PC-3 (cell line): Measurements from ENCODE around the gene DLGAP1. TPM values are rescaled to one million over a fixed set of nuclear protein-coding genes. Genes with fewer than 3 reads are reported as not detected.

Source experiments
- ATAC-seq: fragments of 200-7000 bp; cut with Tn5 transposase; 2 replicates; pipeline ENCODE4 v1.9.1; 2020; ENCODE audit warnings: mild to moderate bottlenecking, moderate library complexity
- BruUV-seq: library from RNA; stranded (reverse); fragments of 400-500 nt; replicated peaks from 2 replicates; lab custom pipeline; 2021; lab: Mats Ljungman, UMichigan
- CTCF ChIA-PET: fragments of 300-600 bp; sonication (Branson Sonifier 250); formaldehyde crosslinking; loops from one replicate; lab custom pipeline; 2022; ENCODE audit warnings: antibody characterized with exemption; lab: Charles Lee
- POLR2A ChIA-PET: fragments of 300-600 bp; sonication (Branson Sonifier 250); formaldehyde crosslinking; loops from one replicate; lab custom pipeline; 2022; ENCODE audit warnings: antibody characterized with exemption; ENCODE audit not compliant: unreplicated experiment; lab: Charles Lee
- DNase-seq: peaks from one replicate; pipeline ENCODE4 v3.0.0-alpha.2; 2015
- H2AFZ ChIP-seq: fragments of 300-600 bp; sonication (generic); 2 replicates; pipeline ENCODE4 v1.6.0; 2016; ENCODE audit warnings: antibody characterized with exemption, low read length
- H3F3A ChIP-seq: fragments of 300-600 bp; sonication (generic); one replicate; pipeline ENCODE4 v1.6.0; 2017; ENCODE audit warnings: antibody characterized with exemption, low read length, control low read depth, mild to moderate bottlenecking; ENCODE audit not compliant: unreplicated experiment
- H3K27ac ChIP-seq: fragments of 300-600 bp; sonication (generic); 2 replicates; pipeline ENCODE4 v1.5.1; 2016; ENCODE audit warnings: mild to moderate bottlenecking, low read length
- H3K27me3 ChIP-seq: fragments of 300-600 bp; sonication (generic); 2 replicates; pipeline ENCODE4 v1.6.1; 2016; ENCODE audit warnings: low read length, mixed read lengths
- H3K36me3 ChIP-seq: fragments of 300-600 bp; sonication (generic); 2 replicates; pipeline ENCODE4 v1.6.1; 2016; ENCODE audit warnings: low read depth, mixed run types, low read length, mixed read lengths
- H3K4me1 ChIP-seq: fragments of 300-600 bp; sonication (generic); 2 replicates; pipeline ENCODE4 v1.5.1; 2016; ENCODE audit warnings: low read length; ENCODE audit not compliant: insufficient read depth
- H3K4me2 ChIP-seq: fragments of 300-600 bp; sonication (generic); 2 replicates; pipeline ENCODE4 v1.6.0; 2016; ENCODE audit warnings: low read length
- H3K4me3 ChIP-seq: fragments of 300-600 bp; sonication (generic); 2 replicates; pipeline ENCODE4 v1.5.1; 2016; ENCODE audit warnings: mild to moderate bottlenecking, low read length, mixed read lengths
- H3K79me2 ChIP-seq: fragments of 300-600 bp; sonication (generic); 2 replicates; pipeline ENCODE4 v1.6.1; 2017; ENCODE audit warnings: low read length, mixed read lengths
- H3K9ac ChIP-seq: fragments of 300-600 bp; sonication (generic); 2 replicates; pipeline ENCODE4 v1.6.0; 2016; ENCODE audit warnings: mild to moderate bottlenecking, low read length
- H3K9me2 ChIP-seq: fragments of 300-600 bp; sonication (generic); replicated peaks from 2 replicates; pipeline ENCODE4 v1.6.1; 2016; ENCODE audit warnings: mixed run types, low read length, mixed read lengths
- H3K9me3 ChIP-seq: fragments of 300-600 bp; sonication (generic); 2 replicates; pipeline ENCODE4 v1.6.1; 2016; ENCODE audit warnings: low read length, mixed read lengths
- H4K20me1 ChIP-seq: fragments of 300-600 bp; sonication (generic); 2 replicates; pipeline ENCODE4 v1.6.1; 2016; ENCODE audit warnings: low read length, mixed read lengths
- EZH2 ChIP-seq: fragments of 300-600 bp; sonication (generic); IDR thresholded peaks from one replicate; pipeline ENCODE4 v1.6.1; 2017; ENCODE audit warnings: antibody characterized with exemption, mild to moderate bottlenecking, low read length; ENCODE audit not compliant: unreplicated experiment
- EZH2phosphoT487 ChIP-seq: fragments of 300-600 bp; sonication (generic); IDR thresholded peaks from 2 replicates; pipeline ENCODE4 v1.6.1; 2018; ENCODE audit warnings: mild to moderate bottlenecking, antibody characterized with exemption, low read length, borderline replicate concordance
- intact Hi-C: fragments of 100-400 bp; cut with micrococcal nuclease; formaldehyde crosslinking; loops from 2 replicates; pipeline ENCODE4 v1.9.0; 2023
- total RNA-seq: library from RNA; depleted of rRNA; stranded (reverse); fragments of >200 nt; gene quantifications from 2 replicates; pipeline ENCODE4 v1.2.3, GENCODE V29; 2014
- TF ChIP-seq, protein P1 (sequence below): fragments of 300-600 bp; sonication (generic); conservative IDR thresholded peaks from 2 replicates; pipeline ENCODE4 v1.5.1; 2017; ENCODE audit warnings: antibody characterized with exemption, low read depth, mild to moderate bottlenecking, low read length

Gene DLGAP1
- total RNA-seq, 1 experiment from 2014 or later = not detected

DNA sequence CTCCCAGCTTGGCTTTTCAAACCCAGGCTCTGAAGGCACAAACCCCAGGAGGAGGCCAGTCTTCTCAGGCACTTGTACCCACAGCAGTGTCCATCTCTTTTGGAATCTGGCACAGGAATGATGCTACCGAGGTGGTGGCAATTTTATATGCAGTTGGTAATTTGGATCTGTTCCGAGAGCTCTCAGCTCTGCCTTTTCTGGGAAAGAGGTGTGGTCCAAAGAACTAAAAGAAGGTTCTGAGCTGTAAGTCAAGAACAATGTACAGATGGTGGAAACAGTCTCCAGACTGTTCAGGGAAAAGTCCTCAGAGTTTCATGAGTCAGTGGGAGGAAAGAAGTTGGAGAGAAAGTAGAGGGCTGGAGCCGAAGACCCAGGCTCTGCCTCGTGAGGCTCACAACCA is 651.8 kb downstream of the DLGAP1 start:
- Histone ChIP-seq H2AFZ (no peak overlapping the region), H3K4me3 (no peak overlapping the region), H4K20me1 (no peaks in the 10 kb centered on the region), H3F3A (no peaks in the 10 kb centered on the region), H3K4me1 (no peaks in the 10 kb centered on the region), H3K4me2 (no peak overlapping the region), H3K27me3 (peaks cover 37% of the 10 kb centered on the region), H3K27ac (no peak overlapping the region), H3K79me2 (no peaks in the 10 kb centered on the region), H3K36me3 (no peaks in the 10 kb centered on the region), H3K9ac (no peak overlapping the region), H3K9me3 (no peaks in the 10 kb centered on the region), H3K9me2 (no peaks in the 10 kb centered on the region)
- POLR2A ChIA-PET = no interaction called here
- no TSS peak for BruUV-seq
- TF ChIP-seq EZH2phosphoT487 (no peak), EZH2 (no peak)
- TF ChIP-seq, protein P1, sequence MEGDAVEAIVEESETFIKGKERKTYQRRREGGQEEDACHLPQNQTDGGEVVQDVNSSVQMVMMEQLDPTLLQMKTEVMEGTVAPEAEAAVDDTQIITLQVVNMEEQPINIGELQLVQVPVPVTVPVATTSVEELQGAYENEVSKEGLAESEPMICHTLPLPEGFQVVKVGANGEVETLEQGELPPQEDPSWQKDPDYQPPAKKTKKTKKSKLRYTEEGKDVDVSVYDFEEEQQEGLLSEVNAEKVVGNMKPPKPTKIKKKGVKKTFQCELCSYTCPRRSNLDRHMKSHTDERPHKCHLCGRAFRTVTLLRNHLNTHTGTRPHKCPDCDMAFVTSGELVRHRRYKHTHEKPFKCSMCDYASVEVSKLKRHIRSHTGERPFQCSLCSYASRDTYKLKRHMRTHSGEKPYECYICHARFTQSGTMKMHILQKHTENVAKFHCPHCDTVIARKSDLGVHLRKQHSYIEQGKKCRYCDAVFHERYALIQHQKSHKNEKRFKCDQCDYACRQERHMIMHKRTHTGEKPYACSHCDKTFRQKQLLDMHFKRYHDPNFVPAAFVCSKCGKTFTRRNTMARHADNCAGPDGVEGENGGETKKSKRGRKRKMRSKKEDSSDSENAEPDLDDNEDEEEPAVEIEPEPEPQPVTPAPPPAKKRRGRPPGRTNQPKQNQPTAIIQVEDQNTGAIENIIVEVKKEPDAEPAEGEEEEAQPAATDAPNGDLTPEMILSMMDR = no peak
- CTCF ChIA-PET = interaction anchor here (0.6 kb wide), 1 partner anchor 32 kb away, joined by 3 read pairs; no protein-coding TSS in a partner anchor
- no peak for ATAC-seq
- intact Hi-C loops = no loop called here
- no peak for DNase-seq

DNA sequence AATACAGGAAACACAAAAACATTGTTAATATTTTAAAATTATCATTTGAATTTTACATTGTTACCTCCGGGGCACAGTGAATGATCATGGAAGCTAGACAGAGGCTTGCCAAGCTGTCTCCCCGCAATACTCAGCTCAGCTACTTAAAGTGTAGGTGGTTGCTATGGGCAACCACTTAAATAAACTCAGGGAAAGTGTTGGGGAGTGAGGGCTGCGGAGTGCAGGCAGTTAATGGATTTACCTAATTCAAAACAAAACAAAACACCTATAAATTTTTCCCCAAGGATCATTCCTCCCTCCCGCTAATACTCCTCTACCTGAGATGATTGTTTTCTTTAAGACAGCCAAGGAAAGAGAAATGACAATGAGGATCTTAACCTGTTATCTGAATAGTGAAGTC is 655.6 kb downstream of the DLGAP1 start:
- H3K4me2 ChIP-seq = no peak overlapping the region
- H3K27me3 ChIP-seq = peaks cover 13% of the 10 kb centered on the region
- H3F3A ChIP-seq = no peaks in the 10 kb centered on the region
- peaks cover 3% of the 10 kb centered on the region; the same call in 1 of the 2 replicates for H3K4me1 ChIP-seq
- POLR2A ChIA-PET = no interaction called here
- no peak overlapping the region for H3K4me3 ChIP-seq
- intact Hi-C loops = no loop called here
- H4K20me1 ChIP-seq = no peaks in the 10 kb centered on the region
- TF ChIP-seq, protein P1 = no peak
- TF ChIP-seq EZH2phosphoT487 (no peak), EZH2 (no peak)
- ATAC-seq (no peak), DNase-seq (no peak)
- no peaks in the 10 kb centered on the region for H3K9me3 ChIP-seq
- no peak overlapping the region for H3K9ac ChIP-seq
- CTCF ChIA-PET = no interaction called here
- H3K36me3 ChIP-seq = no peaks in the 10 kb centered on the region
- no TSS peak for BruUV-seq
- no peak overlapping the region for H3K27ac ChIP-seq
- H3K79me2 ChIP-seq = no peaks in the 10 kb centered on the region
- H3K9me2 ChIP-seq = no peaks in the 10 kb centered on the region
- no peak overlapping the region for H2AFZ ChIP-seq

DNA sequence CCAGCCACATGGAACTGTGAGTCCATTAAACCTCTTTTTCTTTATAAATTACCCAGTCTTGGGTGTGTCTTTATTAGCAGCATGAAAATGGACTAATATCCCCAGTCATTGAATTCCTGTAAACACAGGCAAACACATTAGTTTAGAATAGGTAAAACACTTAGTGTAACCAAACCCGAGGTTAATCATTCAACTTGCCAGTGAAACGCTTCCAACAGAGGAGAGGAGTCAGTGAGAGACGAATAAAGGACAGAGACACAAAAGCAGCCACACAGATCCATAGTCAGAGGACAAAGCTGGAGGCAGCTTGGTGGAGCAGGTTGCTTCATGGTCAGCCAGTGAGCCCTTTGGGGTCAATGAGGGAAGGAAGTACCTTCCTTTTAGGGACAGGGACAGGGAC is 657.1 kb downstream of the DLGAP1 start:
- Histone ChIP-seq H2AFZ (no peak overlapping the region), H3K9me2 (no peaks in the 10 kb centered on the region), H3K27me3 (peaks cover 3% of the 10 kb centered on the region; the same call in 1 of the 2 replicates), H3K4me3 (no peak overlapping the region), H4K20me1 (no peaks in the 10 kb centered on the region), H3K4me1 (peaks cover 17% of the 10 kb centered on the region), H3K9me3 (no peaks in the 10 kb centered on the region), H3F3A (no peaks in the 10 kb centered on the region), H3K4me2 (no peak overlapping the region), H3K79me2 (no peaks in the 10 kb centered on the region), H3K36me3 (no peaks in the 10 kb centered on the region), H3K27ac (no peak overlapping the region), H3K9ac (no peak overlapping the region)
- ATAC-seq (no peak), DNase-seq (no peak)
- BruUV-seq = no TSS peak
- ChIA-PET CTCF (no interaction called here), POLR2A (no interaction called here)
- intact Hi-C loops = no loop called here
- no peak for TF ChIP-seq EZH2
- TF ChIP-seq, protein P1 = no peak
- no peak for TF ChIP-seq EZH2phosphoT487
